K562 (cell line): ENCODE results near the gene CALU. TPM values are rescaled to one million over a fixed set of nuclear protein-coding genes. Genes with fewer than 3 reads are reported as not detected.
A peak's percentile ranks its signal among the peaks of the same experiment; 100 is the strongest.

Source experiments
- ATAC-seq: fragments of 200-7000 bp; cut with Tn5 transposase; 3 replicates; pipeline ENCODE4 v1.9.1; 2020; ENCODE audit warnings: moderate library complexity
- BruUV-seq: library from RNA; stranded (reverse); fragments of 400-500 nt; replicated peaks from 2 replicates; lab custom pipeline; 2021; lab: Mats Ljungman, UMichigan
- CTCF ChIA-PET: fragments of 300-600 bp; formaldehyde crosslinking; extraction: SDS; loops from one replicate; lab custom pipeline; 2021; ENCODE audit warnings: low intra/inter-chr PET ratio; lab: Yijun Ruan, JAX
- POLR2A ChIA-PET: fragments of 300-600, 350-650 bp; sonication (Branson Sonifier 250); formaldehyde crosslinking; extraction: SDS; loops from one replicate; lab custom pipeline; 2021; ENCODE audit warnings: antibody characterized with exemption, inconsistent platforms; lab: Yijun Ruan, JAX
- DNase-seq, 4 experiments: peaks; one replicate each; pipeline versions ENCODE4 v3.0.0 to v3.0.0-alpha.2; 2011 to 2018; ENCODE audit warnings: low spot score in 3 of 4, mixed read lengths in 3 of 4; ENCODE audit errors: extremely low read depth in 1 of 4
- FAIRE-seq: peaks from 2 replicates; lab custom pipeline; 2011; peaks lifted over from hg19 to GRCh38; lab: Jason Lieb, UNC
- H2AFZ ChIP-seq: 2 replicates; pipeline ENCODE4 v1.6.0; 2011; ENCODE audit warnings: low read depth, low read length, control low read depth, inconsistent platforms
- H3K27ac ChIP-seq: fragments of 200-600 bp; 3 replicates; pipeline ENCODE4 v1.8.0; 2011; ENCODE audit warnings: low read depth, mild to moderate bottlenecking, control low read depth, inconsistent platforms, low read length, moderate library complexity, mixed read lengths; ENCODE audit errors: extremely low read depth
- H3K27me3 ChIP-seq, 2 experiments: fragments of 300-600 bp in 1 of 2; 2 replicates in 1 of 2; 3 replicates in 1 of 2; pipeline versions ENCODE4 v1.6.0 to v1.8.0; 2011; ENCODE audit warnings: inconsistent platforms in 2 of 2, low read length in 2 of 2, mild to moderate bottlenecking in 1 of 2, mixed read lengths in 1 of 2, moderate library complexity in 1 of 2; ENCODE audit not compliant: control insufficient read depth in 2 of 2, insufficient read depth in 2 of 2
- H3K36me3 ChIP-seq: fragments of 300-600 bp; 3 replicates; pipeline ENCODE4 v1.8.0; 2011; ENCODE audit warnings: mild to moderate bottlenecking, low read length, inconsistent platforms; ENCODE audit not compliant: control insufficient read depth, insufficient read depth
- H3K4me1 ChIP-seq, 2 experiments: fragments of 200-600 bp in 1 of 2; replicated peaks in 1 of 2; 2 replicates in 1 of 2; 3 replicates in 1 of 2; pipeline versions ENCODE4 v1.5.1 to v1.8.0; 2011; ENCODE audit warnings: inconsistent platforms in 2 of 2, low read length in 2 of 2, mild to moderate bottlenecking in 1 of 2, mixed read lengths in 1 of 2, moderate library complexity in 1 of 2; ENCODE audit not compliant: control insufficient read depth in 2 of 2, insufficient read depth in 2 of 2
- H3K4me2 ChIP-seq: 2 replicates; pipeline ENCODE4 v1.6.1; 2011; ENCODE audit warnings: low read length, control low read depth, inconsistent platforms, mixed read lengths; ENCODE audit not compliant: insufficient read depth
- H3K4me3 ChIP-seq: fragments of 200-600 bp; sonication (generic), shearing (Covaris generic); 2 replicates; pipeline ENCODE4 v1.5.1; 2016; ENCODE audit warnings: control low read depth, inconsistent platforms
- H3K79me2 ChIP-seq: fragments of 200-600 bp; 3 replicates; pipeline ENCODE4 v1.8.0; 2011; ENCODE audit warnings: low read length, inconsistent platforms; ENCODE audit not compliant: control insufficient read depth, insufficient read depth
- H3K9ac ChIP-seq, 2 experiments: 2 replicates each; pipeline versions ENCODE4 v1.6.0 to v1.6.1; 2011; ENCODE audit warnings: low read depth in 2 of 2, low read length in 2 of 2, control low read depth in 1 of 2, inconsistent platforms in 1 of 2, mild to moderate bottlenecking in 1 of 2, mixed read lengths in 1 of 2; ENCODE audit not compliant: insufficient read depth in 1 of 2
- H3K9me1 ChIP-seq: one replicate; pipeline ENCODE4 v1.6.0; 2011; ENCODE audit warnings: inconsistent platforms, mild to moderate bottlenecking, low read length, moderate library complexity; ENCODE audit not compliant: control insufficient read depth, insufficient read depth
- H3K9me3 ChIP-seq: replicated peaks from 2 replicates; pipeline ENCODE4 v1.5.1; 2011; ENCODE audit warnings: low read depth, low read length, inconsistent platforms; ENCODE audit not compliant: control insufficient read depth, insufficient read depth
- H4K20me1 ChIP-seq: replicated peaks from 2 replicates; pipeline ENCODE4 v1.6.1; 2011; ENCODE audit warnings: low read length, inconsistent platforms, mixed read lengths; ENCODE audit not compliant: control insufficient read depth, insufficient read depth
- BRF1 ChIP-seq: IDR thresholded peaks from 3 replicates; pipeline ENCODE4 v1.6.1; 2011; ENCODE audit warnings: borderline replicate concordance, mild to moderate bottlenecking; ENCODE audit not compliant: insufficient read length; ENCODE audit errors: extremely low read depth
- DDX20 ChIP-seq: fragments of 450-650 bp; IDR thresholded peaks from 2 replicates; pipeline ENCODE4 v1.6.1; 2016; ENCODE audit warnings: missing genetic modification characterization, low read depth, mild to moderate bottlenecking, missing compliant biosample characterization, moderate library complexity
- DPF2 ChIP-seq: fragments of 450-650 bp; IDR thresholded peaks from 2 replicates; pipeline ENCODE4 v1.6.1; 2016
- EP300 ChIP-seq: IDR thresholded peaks from 2 replicates; pipeline ENCODE4 v1.6.1; 2012; ENCODE audit warnings: low read length, improper control_type of control experiment
- HDAC2 ChIP-seq: fragments of 450-650 bp; IDR thresholded peaks from 2 replicates; pipeline ENCODE4 v1.6.1; 2016; ENCODE audit warnings: mild to moderate bottlenecking
- IRF2 ChIP-seq: sonication (generic); formaldehyde crosslinking; IDR thresholded peaks from 2 replicates; pipeline ENCODE4 v1.8.1; 2022; ENCODE audit warnings: mild to moderate bottlenecking, missing genetic modification reagents
- PHTF2 ChIP-seq: fragments of 250-450 bp; sonication (Bioruptor Pico); IDR thresholded peaks from 2 replicates; pipeline ENCODE4 v1.5.0; 2021; ENCODE audit warnings: mild to moderate bottlenecking
- RBBP5 ChIP-seq: fragments of 200-600 bp; sonication (generic); IDR thresholded peaks from 2 replicates; pipeline ENCODE4 v1.6.1; 2012; ENCODE audit warnings: borderline replicate concordance, mild to moderate bottlenecking, low read length, control low read depth, inconsistent platforms; ENCODE audit not compliant: insufficient read depth, poor library complexity, severe bottlenecking
- SIRT6 ChIP-seq: IDR thresholded peaks from one replicate; pipeline ENCODE4 v1.6.1; 2012; ENCODE audit warnings: low read depth, mild to moderate bottlenecking, control low read depth, inconsistent platforms, low read length, moderate library complexity
- SRSF7 ChIP-seq: fragments of 200-400 bp; formaldehyde crosslinking; optimal IDR thresholded peaks from 2 replicates; pipeline ENCODE3; 2017; ENCODE audit warnings: mild to moderate bottlenecking, low read depth, low read length
- XRCC3 ChIP-seq: fragments of 450-650 bp; IDR thresholded peaks from 2 replicates; pipeline ENCODE4 v1.6.1; 2017; ENCODE audit warnings: mild to moderate bottlenecking, moderate library complexity
- XRCC4 ChIP-seq: IDR thresholded peaks from one replicate; pipeline ENCODE4 v1.6.1; 2011; ENCODE audit not compliant: insufficient read depth, insufficient read length; ENCODE audit errors: extremely low read depth
- ZHX1 ChIP-seq: fragments of 150-350 bp; conservative IDR thresholded peaks from 2 replicates; pipeline ENCODE4 v1.6.1; 2014; ENCODE audit warnings: low read length
- WGBS: fragments of 100-300 bp; shearing (Covaris generic); methylation state at CpG from one replicate; pipeline ENCODE4 v1.1.6; 2016; ENCODE audit warnings: low coverage, mixed read lengths; ENCODE audit not compliant: insufficient coverage; ENCODE audit errors: missing lambda C conversion rate; 5-methylcytosine and 5-hydroxymethylcytosine counted together
- in situ Hi-C: fragments of 300-500 bp; cut with MboI; formaldehyde crosslinking; loops from 4 replicates; pipeline ENCODE4 v1.15.0; 2018; ENCODE audit warnings: inconsistent platforms, mixed read lengths
- intact Hi-C: fragments of 100-400 bp; cut with micrococcal nuclease; formaldehyde crosslinking; loops from 2 replicates; pipeline ENCODE4 v1.14.2; 2022
- polyA plus RNA-seq, 8 experiments: library from polyadenylated mRNA; depleted of rRNA in 4 of 8; stranded (reverse) in 5 of 8; unstranded in 3 of 8; fragments of >200 nt; fragmentation: Nextera tagmentation in 2 of 8; fragmentation: Illumina TruSeq in 1 of 8; extraction: Ambion mirVana in 2 of 8; extraction: Trizol in 1 of 8; gene quantifications; 2 replicates each; pipeline versions ENCODE4 v1.2.1 to v1.2.3, GENCODE V29; 2011 to 2014; ENCODE audit warnings: inconsistent platforms in 1 of 8, missing spikeins in 1 of 8
- total RNA-seq, 7 experiments: library from RNA; depleted of rRNA in 6 of 7; stranded (reverse); fragments of >200 nt in 6 of 7; fragmentation: Illumina TruSeq in 2 of 7; extraction: Trizol in 2 of 7; gene quantifications; 2 replicates each; pipeline versions ENCODE4 v1.2.1 to v1.2.3, GENCODE V29; 2011 to 2021; ENCODE audit warnings: low replicate concordance in 1 of 7
- TF ChIP-seq, protein P1 (sequence below): sonication (generic); formaldehyde crosslinking; IDR thresholded peaks from 2 replicates; pipeline ENCODE4 v1.8.0; 2022; ENCODE audit warnings: mild to moderate bottlenecking, missing genetic modification reagents
- TF ChIP-seq, protein P2 (sequence below), 2 experiments: fragments of 200-800 bp in 1 of 2; sonication (Bioruptor generic) in 1 of 2; sonication (generic) in 1 of 2; formaldehyde crosslinking in 1 of 2; IDR thresholded peaks in 1 of 2; conservative IDR thresholded peaks in 1 of 2; 2 replicates each; pipeline versions ENCODE4 v1.5.0 to v1.6.1; 2016 to 2020; ENCODE audit warnings: missing compliant biosample characterization in 1 of 2, missing genetic modification characterization in 1 of 2, missing genetic modification reagents in 1 of 2
- TF ChIP-seq, protein P3 (sequence below): fragments of 450-650 bp; formaldehyde crosslinking; IDR thresholded peaks from 2 replicates; pipeline ENCODE4 v1.4.0; 2022; ENCODE audit warnings: missing genetic modification characterization

Gene CALU
- total and polyA plus RNA-seq, 9 of the 15 experiments (the other 6 are each of a cell fraction or from before 2014, with no cell fraction given) = 166 to 286 (median 215) TPM

DNA sequence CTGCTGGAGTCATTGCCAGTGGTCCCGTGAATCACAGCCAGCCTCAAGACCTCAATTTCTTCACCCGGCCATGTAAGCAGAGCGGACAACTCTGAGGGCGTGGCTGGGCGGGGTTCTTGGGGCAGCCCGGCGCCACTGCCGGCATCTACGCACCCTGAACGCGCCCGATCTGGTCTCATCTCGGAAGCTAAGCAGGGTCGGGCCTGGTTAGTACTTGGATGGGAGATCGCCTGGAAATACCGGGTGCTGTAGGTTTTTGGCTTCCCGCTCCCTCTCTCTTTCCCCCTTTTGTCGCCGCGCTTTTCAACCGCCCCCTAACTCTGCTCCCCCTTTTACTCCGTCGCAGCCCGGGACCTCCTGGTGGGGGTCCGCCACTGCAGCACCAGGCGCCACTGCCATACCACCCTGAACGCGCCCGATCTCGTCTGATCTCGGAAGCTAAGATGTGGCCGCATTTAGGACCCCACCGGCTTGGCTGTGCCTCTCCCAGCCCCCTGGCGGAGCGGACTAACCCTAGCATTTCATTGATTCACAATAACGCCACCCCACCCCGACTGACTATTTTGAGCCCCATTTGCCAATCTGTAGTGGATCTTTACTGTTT, 41.8 kb upstream of the CALU start:
- CTCF ChIA-PET = no interaction called here
- TF ChIP-seq, protein P1, sequence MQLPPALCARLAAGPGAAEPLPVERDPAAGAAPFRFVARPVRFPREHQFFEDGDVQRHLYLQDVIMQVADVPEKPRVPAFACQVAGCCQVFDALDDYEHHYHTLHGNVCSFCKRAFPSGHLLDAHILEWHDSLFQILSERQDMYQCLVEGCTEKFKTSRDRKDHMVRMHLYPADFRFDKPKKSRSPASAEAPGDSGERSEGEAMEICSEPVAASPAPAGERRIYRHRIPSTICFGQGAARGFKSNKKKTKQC = peak; percentile 74
- TF ChIP-seq XRCC3 (no peak), EP300 (no peak), HDAC2 (peak; percentile 95), ZHX1 (0 out of 2 replicates have a peak, but pooled peaks have one; percentile 38), BRF1 (no peak), DDX20 (no peak), DPF2 (peak; percentile 74), XRCC4 (no peak), SRSF7 (no peak), RBBP5 (peak; percentile 43), SIRT6 (no peak), PHTF2 (CRISPR knock-in tag) (no peak), IRF2 (CRISPR knock-in tag) (no peak)
- TF ChIP-seq, protein P2, sequence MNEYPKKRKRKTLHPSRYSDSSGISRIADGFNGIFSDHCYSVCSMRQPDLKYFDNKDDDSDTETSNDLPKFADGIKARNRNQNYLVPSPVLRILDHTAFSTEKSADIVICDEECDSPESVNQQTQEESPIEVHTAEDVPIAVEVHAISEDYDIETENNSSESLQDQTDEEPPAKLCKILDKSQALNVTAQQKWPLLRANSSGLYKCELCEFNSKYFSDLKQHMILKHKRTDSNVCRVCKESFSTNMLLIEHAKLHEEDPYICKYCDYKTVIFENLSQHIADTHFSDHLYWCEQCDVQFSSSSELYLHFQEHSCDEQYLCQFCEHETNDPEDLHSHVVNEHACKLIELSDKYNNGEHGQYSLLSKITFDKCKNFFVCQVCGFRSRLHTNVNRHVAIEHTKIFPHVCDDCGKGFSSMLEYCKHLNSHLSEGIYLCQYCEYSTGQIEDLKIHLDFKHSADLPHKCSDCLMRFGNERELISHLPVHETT (CRISPR knock-in tag; conservative IDR thresholded peaks at IDR 0.05 in 1 of 2, IDR thresholded peaks at IDR 0.05 in 1 of 2) = no peak
- TF ChIP-seq, protein P3, sequence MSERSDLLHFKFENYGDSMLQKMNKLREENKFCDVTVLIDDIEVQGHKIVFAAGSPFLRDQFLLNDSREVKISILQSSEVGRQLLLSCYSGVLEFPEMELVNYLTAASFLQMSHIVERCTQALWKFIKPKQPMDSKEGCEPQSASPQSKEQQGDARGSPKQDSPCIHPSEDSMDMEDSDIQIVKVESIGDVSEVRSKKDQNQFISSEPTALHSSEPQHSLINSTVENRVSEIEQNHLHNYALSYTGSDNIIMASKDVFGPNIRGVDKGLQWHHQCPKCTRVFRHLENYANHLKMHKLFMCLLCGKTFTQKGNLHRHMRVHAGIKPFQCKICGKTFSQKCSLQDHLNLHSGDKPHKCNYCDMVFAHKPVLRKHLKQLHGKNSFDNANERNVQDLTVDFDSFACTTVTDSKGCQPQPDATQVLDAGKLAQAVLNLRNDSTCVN (CRISPR knock-in tag) = peak; percentile 38; the same call in 1 of the 2 replicates

More for the DNA sequence above, 41.8 kb upstream of the CALU start:
- H3K27ac ChIP-seq = peak overlapping the region; percentile 42; the same call in 2 of the 3 replicates
- no peaks in the 10 kb centered on the region for H4K20me1 ChIP-seq
- FAIRE-seq (peak; percentile 48), ATAC-seq (peak; percentile 93), DNase-seq (peak; percentile 86 to 93 (median 92))
- 5% methylated on average over 37 of the region's 37 CpGs for WGBS
- H2AFZ ChIP-seq = peak overlapping the region; percentile 97
- no peaks in the 10 kb centered on the region for H3K9me3 ChIP-seq
- H3K27me3 ChIP-seq = peaks cover 0 to 3% of the 10 kb centered on the region in 2 experiments; a peak in 1 of 5 replicates
- no peaks in the 10 kb centered on the region for H3K36me3 ChIP-seq
- in situ Hi-C loops = no loop called here
- BruUV-seq = no TSS peak
- H3K79me2 ChIP-seq = no peaks in the 10 kb centered on the region
- peak overlapping the region; percentile 81 for H3K4me2 ChIP-seq
- intact Hi-C loops = no loop called here
- POLR2A ChIA-PET = interaction anchor here (0.6 to 1.6 kb wide), 7 partner anchors 11 to 669 kb away, joined by 3 to 4 read pairs (median 3); partner anchors contain the start of gene CALU
- peaks cover 5 to 19% of the 10 kb centered on the region in 2 experiments; a peak in 4 of 5 replicates for H3K4me1 ChIP-seq
- H3K9me1 ChIP-seq = no peaks in the 10 kb centered on the region
- peak overlapping the region; percentile 54 for H3K4me3 ChIP-seq
- peak overlapping the region; percentile 68 to 91 for H3K9ac ChIP-seq
